T-helper 22 cell (primary cell): ENCODE measurements around the gene CALD1.

ENCODE experiments used
- DNase-seq: peaks from one replicate; pipeline ENCODE4 v3.0.0-alpha.2; 2020; ENCODE audit warnings: low read depth

CALD1 gene

GRCh38 chr7:134927076-134927475, 147.6 kb downstream of the CALD1 start:
- DNase-seq = no peak

DNA sequence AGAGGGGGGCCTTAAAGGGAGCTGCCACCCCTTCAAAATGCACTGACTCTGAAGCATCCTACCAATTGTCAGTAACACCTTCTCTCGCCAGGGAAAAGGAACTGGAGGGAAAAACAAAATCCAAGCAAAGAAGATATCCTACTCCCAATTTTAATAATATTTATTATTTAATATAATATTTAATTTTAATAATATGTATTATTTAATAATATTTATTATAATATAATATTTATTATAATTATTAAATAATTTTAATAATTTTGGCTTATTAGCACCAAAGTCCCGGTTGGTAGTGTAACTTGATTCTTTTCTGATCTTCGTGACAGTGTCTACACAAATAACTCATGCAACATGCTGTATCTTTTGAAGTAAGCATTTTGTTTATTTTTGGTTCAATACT, 148.3 kb downstream of the CALD1 start:
- DNase-seq = no peak

DNA sequence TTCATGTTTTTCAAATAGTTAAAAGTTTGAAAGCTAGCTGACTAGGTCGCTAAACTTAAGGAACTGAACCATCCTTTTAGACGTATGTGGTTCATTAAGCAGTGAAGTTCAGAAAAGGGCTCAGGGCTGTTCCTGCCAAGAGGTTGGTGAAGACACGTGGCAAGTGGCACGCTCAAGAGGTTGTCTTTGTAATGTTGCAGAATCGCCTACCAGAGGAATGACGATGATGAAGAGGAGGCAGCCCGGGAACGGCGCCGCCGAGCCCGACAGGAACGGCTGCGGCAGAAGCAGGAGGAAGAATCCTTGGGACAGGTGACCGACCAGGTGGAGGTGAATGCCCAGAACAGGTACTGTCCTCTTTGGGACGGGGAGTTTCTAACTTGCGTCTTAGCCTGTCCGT, 149.1 kb downstream of the CALD1 start:
- no peak for DNase-seq

GRCh38 chr7:134931487-134931886, 152.1 kb downstream of the CALD1 start:
- DNase-seq = no peak

DNA sequence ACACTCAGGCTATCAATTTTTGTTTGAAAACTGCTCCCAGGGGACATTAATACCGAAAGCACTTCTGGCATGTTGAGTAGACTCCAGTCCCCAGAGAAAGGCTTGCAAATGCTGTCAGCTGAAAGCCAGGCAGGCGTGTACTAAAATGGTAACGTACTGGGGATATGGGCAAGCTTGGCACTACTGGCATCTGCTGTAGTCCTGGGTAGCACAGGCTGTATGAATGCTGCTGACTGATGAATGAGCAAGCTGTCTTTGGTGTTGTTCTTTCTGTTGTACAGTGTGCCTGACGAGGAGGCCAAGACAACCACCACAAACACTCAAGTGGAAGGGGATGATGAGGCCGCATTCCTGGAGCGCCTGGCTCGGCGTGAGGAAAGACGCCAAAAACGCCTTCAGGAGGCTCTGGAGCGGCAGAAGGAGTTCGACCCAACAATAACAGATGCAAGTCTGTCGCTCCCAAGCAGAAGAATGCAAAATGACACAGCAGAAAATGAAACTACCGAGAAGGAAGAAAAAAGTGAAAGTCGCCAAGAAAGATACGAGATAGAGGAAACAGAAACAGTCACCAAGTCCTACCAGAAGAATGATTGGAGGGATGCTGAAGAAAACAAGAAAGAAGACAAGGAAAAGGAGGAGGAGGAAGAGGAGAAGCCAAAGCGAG, 153.4 kb downstream of the CALD1 start:
- no peak for DNase-seq

DNA sequence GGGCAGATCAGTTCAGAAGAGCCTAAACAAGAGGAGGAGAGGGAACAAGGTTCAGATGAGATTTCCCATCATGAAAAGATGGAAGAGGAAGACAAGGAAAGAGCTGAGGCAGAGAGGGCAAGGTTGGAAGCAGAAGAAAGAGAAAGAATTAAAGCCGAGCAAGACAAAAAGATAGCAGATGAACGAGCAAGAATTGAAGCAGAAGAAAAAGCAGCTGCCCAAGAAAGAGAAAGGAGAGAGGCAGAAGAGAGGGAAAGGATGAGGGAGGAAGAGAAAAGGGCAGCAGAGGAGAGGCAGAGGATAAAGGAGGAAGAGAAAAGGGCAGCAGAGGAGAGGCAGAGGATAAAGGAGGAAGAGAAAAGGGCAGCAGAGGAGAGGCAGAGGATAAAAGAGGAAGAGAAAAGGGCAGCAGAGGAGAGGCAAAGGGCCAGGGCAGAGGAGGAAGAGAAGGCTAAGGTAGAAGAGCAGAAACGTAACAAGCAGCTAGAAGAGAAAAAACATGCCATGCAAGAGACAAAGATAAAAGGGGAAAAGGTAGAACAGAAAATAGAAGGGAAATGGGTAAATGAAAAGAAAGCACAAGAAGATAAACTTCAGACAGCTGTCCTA, 154.1 kb downstream of the CALD1 start:
- no peak for DNase-seq

GRCh38 chr7:134935701-134936100, 156.3 kb downstream of the CALD1 start:
- DNase-seq = no peak

DNA sequence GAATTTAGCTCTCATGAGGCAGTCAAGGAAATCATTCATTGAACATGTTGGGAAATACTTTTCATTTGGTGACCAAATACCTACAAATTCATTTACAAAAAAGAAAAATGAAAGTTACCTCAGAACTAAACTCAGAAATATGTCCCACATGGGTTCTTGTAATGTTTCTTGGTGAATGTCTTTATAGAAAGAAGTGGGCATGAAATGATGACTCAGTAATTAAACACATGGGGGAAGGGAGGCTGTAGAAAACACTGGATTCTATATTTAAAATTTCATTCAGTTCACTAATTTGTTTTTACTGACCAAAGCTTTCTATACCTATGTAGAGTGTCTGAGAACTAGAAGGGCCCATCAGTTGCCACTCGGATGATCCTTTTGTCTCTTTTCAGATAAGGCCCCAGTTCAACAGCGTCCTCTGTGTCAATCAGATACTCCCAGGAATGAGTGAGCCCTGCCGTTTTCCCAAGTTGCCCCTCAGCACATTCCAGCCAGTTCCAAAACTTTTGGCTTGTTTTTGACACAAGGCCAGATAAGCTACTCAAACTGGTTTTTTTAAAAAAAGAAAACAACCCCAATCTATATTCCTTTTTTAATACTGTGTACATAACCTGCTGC, 157.6 kb downstream of the CALD1 start:
- DNase-seq = no peak

- no peak for DNase-seq
Observed at GRCh38 chr7:134938141-134938540, 158.7 kb downstream of the CALD1 start.

DNA sequence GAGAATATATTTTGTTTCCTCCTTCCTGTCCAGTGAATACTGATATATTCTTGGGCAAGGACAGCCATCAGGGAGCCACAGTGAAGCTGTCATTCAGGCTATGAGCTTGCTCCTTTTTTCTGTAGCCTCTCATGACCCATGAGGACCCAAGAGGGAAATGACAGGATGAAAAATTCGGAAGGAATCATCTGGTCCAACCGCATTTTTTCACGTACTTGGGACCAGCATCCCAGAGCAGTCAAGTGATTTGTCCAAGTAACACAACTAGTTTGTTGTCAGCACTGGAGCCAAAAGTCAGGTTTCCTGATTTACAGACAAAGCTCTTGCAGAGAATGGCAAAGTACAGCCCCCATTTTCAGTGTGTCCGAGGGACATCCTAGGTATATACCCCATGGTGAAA, 159.7 kb downstream of the CALD1 start:
- DNase-seq = no peak

- DNase-seq = no peak
Observed at GRCh38 chr7:134940729-134941128, 161.3 kb downstream of the CALD1 start.

- DNase-seq = no peak
Observed at GRCh38 chr7:134941185-134941900, 161.9 kb downstream of the CALD1 start.

DNA sequence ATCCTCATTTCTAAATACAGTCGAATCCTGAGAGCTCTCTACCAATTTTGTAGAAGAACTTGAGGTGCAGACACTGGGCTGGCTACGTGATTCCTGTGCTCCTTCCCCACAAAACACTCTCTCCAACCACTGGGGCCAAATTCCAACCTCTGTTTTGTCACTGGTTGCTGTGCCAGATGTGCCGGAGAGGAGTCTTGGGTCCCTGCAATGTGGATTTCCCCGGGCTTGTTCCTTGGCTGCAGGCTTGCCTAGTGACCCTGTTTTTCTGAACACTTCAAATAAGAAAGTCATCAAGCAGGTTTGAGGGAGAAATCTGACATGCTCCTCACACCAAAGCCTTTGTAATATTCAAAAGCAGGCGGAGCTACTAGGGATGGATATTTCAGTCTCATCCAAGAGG, 162.5 kb downstream of the CALD1 start:
- no peak for DNase-seq

DNA sequence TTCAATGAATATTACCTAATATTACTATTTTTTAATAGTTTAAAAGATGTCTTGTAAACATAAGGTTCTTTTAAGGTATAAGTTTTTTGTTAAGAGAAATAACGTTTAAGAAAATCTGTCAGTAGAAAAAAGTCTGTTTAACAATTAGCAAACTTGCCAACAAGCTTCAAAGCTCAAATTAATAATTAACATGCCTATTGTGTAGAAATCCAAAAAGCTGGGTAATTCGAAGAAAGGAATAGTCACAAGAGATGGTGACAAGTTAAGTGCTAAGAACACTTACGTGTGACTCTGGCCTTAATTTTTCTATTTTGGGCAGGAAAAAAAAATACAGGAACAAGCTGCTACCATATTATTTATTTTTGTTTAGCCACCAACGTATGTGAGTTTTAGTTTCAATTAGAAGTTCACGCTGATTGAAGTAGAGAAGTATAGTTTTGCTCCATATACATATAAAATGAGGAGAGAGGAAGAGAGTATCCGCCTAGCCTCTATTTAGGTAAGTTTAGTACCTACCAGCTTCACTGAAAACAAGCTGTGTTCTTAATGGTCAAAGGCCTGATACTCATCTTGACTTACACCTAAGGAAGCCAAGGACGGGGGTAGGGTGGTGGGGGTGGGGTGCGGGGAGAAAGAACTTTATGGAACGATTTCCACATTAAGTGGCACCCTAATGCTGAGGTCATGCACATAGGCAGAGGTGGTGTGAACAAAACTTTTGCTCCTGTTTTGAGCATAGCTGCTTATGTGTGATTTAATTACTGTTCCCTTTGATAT, 163.4 kb downstream of the CALD1 start:
- DNase-seq = no peak

DNA sequence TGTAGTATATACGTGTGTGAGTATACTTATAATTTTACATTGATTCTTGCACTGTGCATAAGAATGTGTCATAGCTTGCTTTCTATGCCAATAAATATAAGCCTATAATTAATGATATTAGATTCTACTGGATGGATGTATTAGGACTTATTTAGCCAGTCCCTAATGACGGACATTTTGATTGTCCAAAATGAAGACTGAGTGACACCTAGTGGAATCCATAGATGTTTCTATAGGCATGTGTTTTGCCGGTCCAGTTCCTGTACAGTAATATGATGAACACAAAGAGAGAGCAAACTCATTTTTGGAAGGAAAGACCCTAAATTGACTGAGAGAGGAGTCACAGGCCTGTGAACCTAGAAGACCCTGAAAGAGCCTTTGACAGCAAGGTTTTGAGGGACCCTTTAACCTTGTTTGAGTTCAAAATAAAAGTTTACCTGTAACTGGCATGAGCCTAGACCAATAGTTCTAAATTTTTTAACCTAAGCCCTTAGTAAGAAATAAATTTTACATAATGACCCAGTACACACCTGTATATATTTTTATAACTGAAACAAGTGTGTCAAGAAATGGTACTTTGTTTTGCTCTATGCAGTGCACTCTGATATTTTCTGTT, 164.5 kb downstream of the CALD1 start:
- no peak for DNase-seq

GRCh38 chr7:134945691-134946090, 166.3 kb downstream of the CALD1 start:
- no peak for DNase-seq

GRCh38 chr7:134946260-134946659, 166.8 kb downstream of the CALD1 start:
- no peak for DNase-seq

- DNase-seq = no peak
Observed at GRCh38 chr7:134947329-134947728, 167.9 kb downstream of the CALD1 start.

DNA sequence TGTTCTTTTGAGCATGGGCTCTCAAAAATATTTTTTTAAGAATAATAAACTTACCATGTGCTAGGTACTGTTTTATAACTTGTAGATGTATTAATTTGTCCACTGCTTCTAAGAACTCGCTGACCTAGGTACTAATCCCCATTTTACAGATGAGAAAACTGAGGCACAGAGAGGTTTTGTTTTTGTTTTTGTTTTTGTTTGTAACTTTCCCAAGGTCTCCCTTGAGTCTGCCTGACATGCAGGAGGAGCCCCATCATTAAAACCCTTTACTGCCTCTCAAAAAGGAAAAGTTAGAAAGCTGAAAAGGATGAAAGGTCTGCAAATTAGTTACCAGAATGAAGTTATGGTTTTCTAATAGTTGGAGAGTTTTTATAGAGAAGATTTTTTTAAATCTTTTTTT, 168.4 kb downstream of the CALD1 start:
- no peak for DNase-seq

- no peak for DNase-seq
Observed at GRCh38 chr7:134948246-134948645, 168.8 kb downstream of the CALD1 start.

DNA sequence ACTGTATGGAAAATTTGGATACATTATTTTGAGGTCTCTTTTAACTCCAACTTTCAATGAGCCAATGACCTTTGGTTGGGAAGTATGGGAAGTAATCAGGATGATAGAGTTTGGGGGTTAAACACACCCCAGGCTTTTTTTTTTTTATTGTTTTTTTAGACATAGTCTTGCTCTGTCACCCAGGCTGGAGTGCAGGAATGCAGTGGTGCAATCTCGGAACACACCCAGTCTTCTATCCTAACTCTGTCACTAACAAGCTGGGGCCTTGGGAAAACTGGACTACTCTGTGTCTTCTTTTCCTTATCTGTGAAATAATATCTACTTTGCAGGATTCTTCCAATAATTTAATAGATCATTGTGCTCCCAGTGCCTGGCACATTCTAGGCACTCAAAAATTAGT, 169.3 kb downstream of the CALD1 start:
- DNase-seq = no peak

DNA sequence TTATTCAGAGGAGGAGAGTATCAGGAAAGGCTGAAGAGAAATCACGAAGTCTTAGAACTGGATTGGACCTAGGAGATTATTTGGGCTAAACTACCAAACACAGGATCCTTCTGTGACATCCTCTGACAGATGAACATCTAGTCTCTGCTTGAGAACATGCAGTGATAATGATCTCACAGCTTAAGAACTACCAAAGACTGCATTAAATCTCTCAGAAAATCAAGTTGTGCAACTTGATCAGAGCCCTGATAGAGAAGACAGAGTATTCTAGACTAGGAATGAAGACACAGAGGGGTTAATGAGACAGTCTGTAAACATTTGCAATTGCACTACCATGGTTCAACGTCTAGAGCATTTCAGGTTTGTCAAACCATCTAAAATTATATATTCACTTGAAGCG, 169.7 kb downstream of the CALD1 start:
- no peak for DNase-seq
